NCI-H446 treated with DMSO at 0.1 percent for 48 hours (cell line): ENCODE data around the gene NKIRAS1.

Experiments used
- DNase-seq: peaks from one replicate; lab custom pipeline; 2025; lab: John Stamatoyannopoulos, UW

The NKIRAS1 gene

GRCh38 chr3:23916886-23917678 lies at the start of gene NKIRAS1, which contains the start of gene RPL15:
Gene NKIRAS1 (minus strand): TSS chr3:23916990. CDS start chr3:23910904, 6,086 bp downstream.
Gene RPL15 (plus strand): TSS chr3:23917132. CDS start chr3:23917860, 728 bp downstream.
- DNase-seq = peak; percentile 89

- no peak for DNase-seq
Measured at GRCh38 chr3:23966328-23966727, 49.5 kb upstream of the NKIRAS1 start.

- DNase-seq = no peak
Measured at GRCh38 chr3:23964537-23965235, 47.9 kb upstream of the NKIRAS1 start.

DNA sequence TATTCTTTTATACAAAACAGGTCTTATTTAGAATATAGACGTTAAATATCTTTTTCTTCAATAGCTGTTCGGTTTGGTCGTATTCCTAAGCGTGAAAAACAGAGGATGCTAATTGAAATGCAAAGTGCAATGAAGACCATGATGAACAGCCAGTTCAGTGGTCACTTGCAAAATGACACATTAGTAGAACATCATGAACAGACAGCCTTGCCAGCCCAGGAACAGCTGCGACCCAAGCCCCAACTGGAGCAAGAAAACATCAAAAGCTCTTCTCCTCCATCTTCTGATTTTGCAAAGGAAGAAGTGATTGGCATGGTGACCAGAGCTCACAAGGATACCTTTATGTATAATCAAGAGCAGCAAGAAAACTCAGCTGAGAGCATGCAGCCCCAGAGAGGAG lies 45.1 kb upstream of the NKIRAS1 start:
- DNase-seq = no peak

GRCh38 chr3:23961066-23961465 lies 44.3 kb upstream of the NKIRAS1 start:
- no peak for DNase-seq

- no peak for DNase-seq
Measured at GRCh38 chr3:23960649-23961048, 43.9 kb upstream of the NKIRAS1 start.

DNA sequence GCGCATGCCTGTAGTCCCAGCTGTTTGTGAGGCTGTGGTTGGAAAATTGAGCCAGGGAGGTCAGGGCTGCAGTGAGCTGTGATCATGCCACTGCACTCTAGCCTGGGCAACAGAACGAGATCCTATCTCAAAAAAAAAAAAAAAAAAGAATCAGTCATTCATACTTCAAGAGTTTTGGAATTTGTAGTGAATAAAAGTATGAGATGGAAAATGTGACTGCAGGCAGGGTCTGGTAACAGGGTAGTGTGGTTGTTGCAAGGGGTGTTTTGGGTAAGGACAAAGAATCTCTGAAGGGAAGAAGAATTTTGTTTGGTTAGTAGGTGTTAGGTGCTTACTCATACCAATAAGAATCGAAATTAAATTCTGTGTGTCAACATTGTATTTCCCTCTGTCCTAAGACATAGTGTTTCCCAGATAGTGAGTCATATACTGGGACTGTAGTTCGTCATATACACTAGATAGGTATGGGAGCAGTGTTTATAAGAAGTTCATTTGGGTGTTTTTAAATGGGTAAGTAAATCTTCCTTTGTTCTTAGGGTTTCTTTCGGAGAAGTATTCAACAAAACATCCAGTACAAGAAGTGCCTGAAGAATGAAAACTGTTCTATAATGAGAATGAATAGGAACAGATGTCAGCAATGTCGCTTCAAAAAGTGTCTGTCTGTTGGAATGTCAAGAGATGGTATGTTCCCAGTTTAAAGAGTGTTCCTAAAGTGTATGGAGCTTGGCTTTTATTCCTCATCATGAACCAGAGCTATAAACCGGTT lies 42.5 kb upstream of the NKIRAS1 start:
- no peak for DNase-seq

DNA sequence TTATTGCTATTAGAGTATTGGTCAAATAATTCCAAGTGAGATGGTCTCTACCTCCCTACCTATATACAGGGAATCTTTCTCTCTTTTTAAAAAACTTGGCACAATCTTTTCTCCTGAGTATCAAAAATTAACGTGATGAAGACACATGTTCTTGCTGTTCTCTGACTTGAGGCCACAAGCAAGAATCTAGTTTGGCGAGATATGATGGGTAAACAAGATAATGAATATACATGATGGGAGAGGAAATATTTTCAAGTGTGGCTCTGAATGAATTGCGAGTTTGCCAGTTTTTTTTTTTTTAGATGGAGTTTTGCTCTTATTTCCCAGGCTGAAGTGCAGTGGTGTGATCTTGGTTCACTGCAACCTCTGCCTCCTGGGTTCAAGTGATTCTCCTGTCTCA lies 39.9 kb upstream of the NKIRAS1 start:
- no peak for DNase-seq

- DNase-seq = no peak
Measured at GRCh38 chr3:23954144-23954543, 37.4 kb upstream of the NKIRAS1 start.

DNA sequence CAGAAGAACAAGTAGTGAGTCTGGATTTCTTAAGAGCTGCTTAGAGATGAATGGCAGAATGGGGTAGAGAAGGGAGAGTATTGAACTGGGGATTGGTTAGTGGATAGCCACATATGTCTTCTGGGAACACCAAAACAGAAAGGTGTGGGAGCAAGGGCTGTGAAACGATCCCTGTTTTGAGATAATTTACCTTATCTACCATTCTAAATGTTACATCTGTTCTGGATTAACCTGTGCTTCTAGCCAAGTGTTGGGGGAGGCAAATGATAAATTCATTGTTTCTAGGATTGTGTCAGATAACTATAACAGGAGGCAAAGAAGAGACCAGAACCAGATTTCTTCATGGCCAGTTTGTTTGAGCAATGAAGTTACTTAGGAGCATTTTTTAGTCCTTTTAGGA lies 36.7 kb upstream of the NKIRAS1 start:
- DNase-seq = no peak

GRCh38 chr3:23952646-23953045 lies 35.9 kb upstream of the NKIRAS1 start:
- DNase-seq = no peak

- DNase-seq = no peak
Measured at GRCh38 chr3:23950293-23950692, 33.5 kb upstream of the NKIRAS1 start.

DNA sequence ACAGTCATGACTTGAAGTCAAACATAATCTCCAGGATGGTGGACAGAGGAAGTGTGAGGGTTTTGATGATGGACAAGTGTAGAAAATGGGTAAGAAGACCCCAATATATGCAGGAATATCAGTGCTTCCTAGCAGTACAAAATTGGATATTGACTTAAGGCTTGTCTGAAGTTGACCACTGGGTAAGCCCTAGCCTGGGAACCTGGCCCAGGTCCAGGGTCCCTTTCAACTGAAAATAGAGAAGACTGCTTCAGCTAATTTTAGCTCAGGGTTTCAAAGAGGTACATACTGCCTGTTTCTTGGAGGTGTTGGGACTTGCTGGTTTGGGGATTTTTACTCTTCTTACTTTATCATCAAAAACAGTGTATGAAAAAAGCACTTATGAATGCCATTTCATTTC lies 33.0 kb upstream of the NKIRAS1 start:
- DNase-seq = no peak

DNA sequence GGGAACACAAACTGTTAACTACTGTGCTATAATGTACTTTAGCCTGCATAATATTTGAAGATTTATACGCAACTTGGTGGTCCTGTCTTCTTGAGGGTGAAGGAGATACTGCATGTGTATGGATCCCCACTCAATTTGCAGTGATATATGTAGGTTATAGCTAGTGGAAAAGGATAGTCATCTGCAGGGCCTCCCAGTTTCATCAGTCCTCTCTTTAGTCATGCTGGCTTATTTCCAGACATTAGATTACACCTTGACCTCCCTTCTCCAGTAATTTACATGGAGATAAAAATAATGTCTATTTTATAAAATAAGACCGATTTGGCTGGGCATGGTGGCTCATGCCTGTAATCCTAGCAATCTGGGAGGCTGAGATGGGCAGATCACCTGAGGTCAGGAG lies 32.0 kb upstream of the NKIRAS1 start:
- DNase-seq = no peak

DNA sequence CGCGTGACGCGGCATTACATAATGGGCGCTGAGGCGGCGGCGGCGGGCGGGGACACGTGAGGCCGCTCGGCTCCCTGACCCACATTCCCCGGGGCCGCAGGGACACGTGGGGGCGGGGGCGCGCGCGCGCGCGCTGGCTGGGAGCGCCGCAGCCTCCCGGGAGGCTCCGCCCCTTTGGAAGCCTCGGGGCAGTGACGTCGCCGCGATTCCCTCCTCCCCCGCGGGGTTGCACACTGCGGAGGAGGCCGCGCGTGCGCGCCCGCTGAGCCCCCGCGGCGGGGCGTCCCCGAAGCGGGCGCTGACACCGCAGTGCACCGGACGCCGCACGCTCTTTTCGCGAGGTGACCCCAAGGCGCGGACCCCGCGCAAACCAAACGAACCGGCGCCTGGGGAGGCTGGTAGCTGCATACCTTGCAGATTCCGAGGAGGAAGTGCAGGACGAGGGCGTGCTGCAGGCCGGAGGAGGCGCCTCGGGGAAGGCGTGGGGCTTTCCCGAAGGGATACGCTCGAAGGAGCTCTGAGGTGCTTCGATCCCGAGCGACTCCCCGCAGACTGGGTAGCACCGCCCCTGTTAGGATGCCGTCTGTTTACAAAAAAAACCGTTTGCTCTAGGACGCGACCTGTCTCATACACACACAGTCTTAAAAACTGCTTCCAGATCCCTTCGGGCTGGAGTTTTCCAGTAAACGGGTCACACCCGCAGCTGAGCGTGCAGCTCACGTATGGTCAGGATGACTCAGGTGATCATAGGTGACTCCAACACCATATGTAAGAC lies 29.3 kb upstream of the NKIRAS1 start:
- peak; percentile 90 for DNase-seq

- DNase-seq = no peak
Measured at GRCh38 chr3:23945663-23945912, 28.8 kb upstream of the NKIRAS1 start.

- peak; percentile 55 for DNase-seq
Measured at GRCh38 chr3:23944861-23945662, 28.3 kb upstream of the NKIRAS1 start, which contains the start of gene NR1D2. Gene NR1D2 (plus strand): TSS chr3:23945286. CDS start chr3:23945579, 293 bp downstream.

GRCh38 chr3:23944007-23944783 lies 27.4 kb upstream of the NKIRAS1 start:
- no peak for DNase-seq

DNA sequence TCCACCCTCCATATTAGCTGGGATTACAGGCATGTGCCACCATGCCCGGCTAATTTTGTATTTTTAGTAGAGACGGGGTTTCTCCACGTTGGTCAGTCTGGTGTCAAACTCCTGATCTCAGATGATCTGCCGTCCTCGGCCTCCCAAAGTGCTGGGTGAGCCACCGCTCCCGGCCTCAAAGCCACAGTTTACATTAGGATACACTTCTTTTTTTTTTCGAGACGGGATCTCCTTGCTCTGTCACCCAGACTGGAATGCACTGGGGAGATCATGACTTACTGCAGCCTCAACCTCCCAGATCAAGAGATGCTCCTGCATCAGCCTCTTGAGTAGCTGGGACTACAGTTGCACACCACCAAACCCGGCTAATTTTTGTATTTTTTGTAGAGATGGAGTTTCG lies 25.8 kb upstream of the NKIRAS1 start:
- no peak for DNase-seq

DNA sequence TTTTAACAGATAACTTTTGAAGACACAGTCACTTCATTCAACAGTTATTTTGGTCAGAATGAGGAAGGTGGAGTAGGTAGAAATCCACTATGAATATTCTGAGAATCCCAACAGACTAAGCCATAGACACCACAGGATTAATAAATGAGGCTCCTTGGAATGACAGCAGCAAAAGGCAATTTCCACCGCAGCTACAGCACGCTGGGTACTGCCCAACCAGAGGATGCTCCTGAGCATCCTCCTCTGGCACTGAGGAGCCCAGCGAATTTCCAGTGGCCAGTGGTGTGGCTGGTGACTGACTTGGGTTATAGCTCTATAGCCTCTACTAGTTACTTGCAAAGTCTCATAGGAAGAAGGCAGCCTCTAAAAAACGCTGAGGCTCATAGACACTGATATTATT lies 24.6 kb upstream of the NKIRAS1 start:
- DNase-seq = no peak
